HG03135 (cell line): ENCODE data around the gene NDUFAF2.
"Not testable (repeated sequence)": the region's sequence is repeated elsewhere in the genome, so short reads cannot be mapped to it uniquely, and the experiment has no call there.

Experiments
- ATAC-seq: cut with Tn5 transposase; IDR thresholded peaks from one replicate; pipeline ENCODE4 v1.9.1; 2021; ENCODE audit warnings: mild to moderate bottlenecking, moderate library complexity; ENCODE audit not compliant: unreplicated experiment

Gene NDUFAF2

GRCh38 chr5:61047346-61047745 lies 102.3 kb downstream of the NDUFAF2 start:
- ATAC-seq = no peak

- ATAC-seq = no peak
Observed at GRCh38 chr5:61048534-61048933, 103.5 kb downstream of the NDUFAF2 start.

GRCh38 chr5:61050292-61050691 lies 105.3 kb downstream of the NDUFAF2 start:
- ATAC-seq = no peak

- no peak for ATAC-seq
Observed at GRCh38 chr5:61051267-61051666, 106.3 kb downstream of the NDUFAF2 start.

- ATAC-seq = no peak
Observed at GRCh38 chr5:61052882-61053281, 107.9 kb downstream of the NDUFAF2 start.

- ATAC-seq = no peak
Observed at GRCh38 chr5:61053937-61054336, 108.9 kb downstream of the NDUFAF2 start.

- ATAC-seq = no peak
Observed at GRCh38 chr5:61055434-61056006, 110.5 kb downstream of the NDUFAF2 start.

- no peak for ATAC-seq
Observed at GRCh38 chr5:61059499-61059898, 114.5 kb downstream of the NDUFAF2 start.

- ATAC-seq = no peak
Observed at GRCh38 chr5:61069150-61069549, 124.1 kb downstream of the NDUFAF2 start.

GRCh38 chr5:61071526-61071925 lies 126.5 kb downstream of the NDUFAF2 start:
- no peak for ATAC-seq

GRCh38 chr5:61076626-61077025 lies 131.6 kb downstream of the NDUFAF2 start:
- ATAC-seq = no peak

- ATAC-seq = no peak
Observed at GRCh38 chr5:61081741-61082140, 136.7 kb downstream of the NDUFAF2 start.

GRCh38 chr5:61082516-61083280 lies 137.7 kb downstream of the NDUFAF2 start:
- ATAC-seq = no peak

- ATAC-seq = no peak
Observed at GRCh38 chr5:61084658-61085057, 139.7 kb downstream of the NDUFAF2 start.

GRCh38 chr5:61085885-61086284 lies 140.9 kb downstream of the NDUFAF2 start:
- no peak for ATAC-seq

- ATAC-seq = no peak
Observed at GRCh38 chr5:61087921-61088320, 142.9 kb downstream of the NDUFAF2 start.

GRCh38 chr5:61089351-61089750 lies 144.3 kb downstream of the NDUFAF2 start:
- no peak for ATAC-seq

- not testable (repeated sequence) for ATAC-seq
Observed at GRCh38 chr5:61093046-61093771, 148.2 kb downstream of the NDUFAF2 start.

- no peak for ATAC-seq
Observed at GRCh38 chr5:61097465-61097864, 152.5 kb downstream of the NDUFAF2 start.

- ATAC-seq = no peak
Observed at GRCh38 chr5:61098251-61098995, 153.4 kb downstream of the NDUFAF2 start.

GRCh38 chr5:61100437-61100836 lies 155.4 kb downstream of the NDUFAF2 start:
- no peak for ATAC-seq
